NOMO-1 treated with DMSO at 0.1 percent for 48 hours (cell line): Measurements from ENCODE around the gene SGMS2.
"Not testable (repeated sequence)": the region's sequence is repeated elsewhere in the genome, so short reads cannot be mapped to it uniquely, and the experiment has no call there.

ENCODE experiments used
- DNase-seq: peaks from one replicate; lab custom pipeline; 2025; ENCODE audit not compliant: unreplicated experiment; lab: John Stamatoyannopoulos, UW

SGMS2 gene

GRCh38 chr4:107906458-107907100 lies 81.8 kb downstream of the SGMS2 start:
- DNase-seq, result no peak

GRCh38 chr4:107908377-107908776 lies 83.6 kb downstream of the SGMS2 start:
- no peak for DNase-seq

GRCh38 chr4:107913283-107913899 lies 88.7 kb downstream of the SGMS2 start:
- DNase-seq, result peak; percentile 78

- DNase-seq, result no peak
Observed at GRCh38 chr4:107915220-107915619, 90.5 kb downstream of the SGMS2 start.

- no peak for DNase-seq
Observed at GRCh38 chr4:107916623-107917022, 91.9 kb downstream of the SGMS2 start.

DNA sequence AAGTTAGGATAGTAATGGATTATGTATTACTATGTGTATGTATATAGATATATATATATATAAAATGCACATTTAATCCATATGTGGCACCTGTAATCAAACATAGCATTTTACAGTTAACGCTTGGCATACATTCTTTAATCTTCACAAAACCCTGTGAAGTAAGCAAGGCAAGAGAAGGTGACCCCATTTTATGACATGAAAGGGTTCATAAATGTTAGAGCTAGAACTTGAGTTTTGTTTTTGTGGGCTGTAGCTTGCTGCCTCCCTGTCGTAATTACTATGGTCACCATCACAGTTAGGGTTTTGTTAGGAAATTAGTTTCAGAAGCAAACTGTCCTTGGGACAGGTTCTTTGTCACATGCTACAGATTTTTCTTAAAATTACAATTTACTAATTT lies 92.8 kb downstream of the SGMS2 start:
- DNase-seq, result no peak

- no peak for DNase-seq
Observed at GRCh38 chr4:107922486-107923473, 98.0 kb downstream of the SGMS2 start.

GRCh38 chr4:107925713-107926112 lies 101.0 kb downstream of the SGMS2 start:
- not testable (repeated sequence) for DNase-seq

GRCh38 chr4:107926875-107927274 lies 102.1 kb downstream of the SGMS2 start:
- DNase-seq, result not testable (repeated sequence)

DNA sequence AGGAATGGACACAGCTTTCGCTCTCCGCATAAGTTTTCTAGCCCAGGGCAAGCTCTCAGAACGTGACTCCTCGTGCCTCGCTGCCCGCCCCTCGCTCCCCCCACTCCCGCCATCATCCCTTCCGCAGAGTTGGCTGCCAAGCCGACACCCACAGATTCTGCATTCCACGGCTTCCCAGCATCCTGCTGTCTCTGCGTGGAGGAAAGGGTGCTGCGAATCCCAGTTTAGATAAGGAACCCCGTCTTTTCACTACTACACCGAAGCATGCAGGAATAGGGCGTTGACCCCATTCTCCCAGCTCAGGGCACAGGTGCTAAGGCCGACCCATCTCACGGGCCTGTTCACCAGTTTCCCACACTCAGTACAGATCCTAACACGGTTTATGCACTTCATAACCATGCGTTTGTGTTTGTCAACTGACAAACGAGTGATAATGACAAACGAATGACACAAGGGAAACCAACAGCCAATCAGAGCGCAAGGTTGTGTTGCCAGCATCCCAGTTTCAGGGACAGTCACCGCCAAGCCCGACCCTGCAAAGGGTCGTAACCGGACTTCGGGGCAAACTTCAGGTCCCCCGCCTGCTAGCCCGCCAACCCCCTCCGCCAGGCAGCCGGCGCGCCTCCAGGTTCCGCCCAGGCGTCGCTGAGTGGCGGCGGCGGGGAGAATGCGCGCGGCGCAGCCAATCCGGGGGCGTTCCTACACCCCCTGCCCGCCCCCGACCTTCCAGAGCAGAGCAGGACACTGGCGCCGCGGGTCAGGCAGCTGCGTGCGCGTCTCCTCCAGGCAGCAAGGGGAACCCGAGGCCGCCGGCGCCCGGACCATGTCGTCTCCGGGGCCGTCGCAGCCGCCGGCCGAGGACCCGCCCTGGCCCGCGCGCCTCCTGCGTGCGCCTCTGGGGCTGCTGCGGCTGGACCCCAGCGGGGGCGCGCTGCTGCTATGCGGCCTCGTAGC lies 106.4 kb downstream of the SGMS2 start, which contains the start of gene CYP2U1:
Gene CYP2U1, plus strand, starts transcription at position 729 of the 954 bp plus-strand sequence. Its CDS starts 95 bp downstream, at position 824.
- DNase-seq, result peak; percentile 79

DNA sequence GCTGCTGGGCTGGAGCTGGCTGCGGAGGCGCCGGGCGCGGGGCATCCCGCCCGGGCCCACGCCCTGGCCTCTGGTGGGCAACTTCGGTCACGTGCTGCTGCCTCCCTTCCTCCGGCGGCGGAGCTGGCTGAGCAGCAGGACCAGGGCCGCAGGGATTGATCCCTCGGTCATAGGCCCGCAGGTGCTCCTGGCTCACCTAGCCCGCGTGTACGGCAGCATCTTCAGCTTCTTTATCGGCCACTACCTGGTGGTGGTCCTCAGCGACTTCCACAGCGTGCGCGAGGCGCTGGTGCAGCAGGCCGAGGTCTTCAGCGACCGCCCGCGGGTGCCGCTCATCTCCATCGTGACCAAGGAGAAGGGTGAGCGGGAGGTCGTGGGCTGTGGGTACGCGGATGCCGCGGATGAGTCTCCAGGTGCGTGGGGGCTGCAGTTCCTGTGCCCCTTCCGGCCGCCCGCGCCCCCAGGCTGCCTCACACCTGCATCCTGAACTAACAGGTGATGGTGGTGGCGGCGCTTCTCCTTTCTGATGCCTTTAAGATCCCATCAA lies 107.1 kb downstream of the SGMS2 start:
- DNase-seq, result no peak

- no peak for DNase-seq
Observed at GRCh38 chr4:107935246-107935645, 110.5 kb downstream of the SGMS2 start.

- peak; percentile 55 for DNase-seq
Observed at GRCh38 chr4:107937040-107937439, 112.3 kb downstream of the SGMS2 start.

DNA sequence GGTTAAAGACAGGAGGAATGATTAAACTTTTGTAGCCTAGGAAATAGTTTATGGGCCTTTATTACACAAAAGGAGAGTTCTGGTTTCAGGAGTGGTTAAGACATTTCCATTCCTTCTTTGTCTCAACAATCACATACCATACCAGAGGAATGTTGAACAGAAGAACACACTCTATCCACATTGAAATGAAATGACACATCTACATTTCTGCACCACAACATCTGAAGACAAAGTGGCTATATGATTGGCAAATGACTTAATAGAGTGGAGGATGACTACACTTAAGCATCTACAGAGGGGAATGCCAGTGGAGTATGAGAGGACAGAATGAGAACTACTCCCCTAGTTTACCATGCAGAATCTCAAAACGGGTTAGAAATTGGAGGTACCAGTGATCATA lies 114.6 kb downstream of the SGMS2 start:
- no peak for DNase-seq

DNA sequence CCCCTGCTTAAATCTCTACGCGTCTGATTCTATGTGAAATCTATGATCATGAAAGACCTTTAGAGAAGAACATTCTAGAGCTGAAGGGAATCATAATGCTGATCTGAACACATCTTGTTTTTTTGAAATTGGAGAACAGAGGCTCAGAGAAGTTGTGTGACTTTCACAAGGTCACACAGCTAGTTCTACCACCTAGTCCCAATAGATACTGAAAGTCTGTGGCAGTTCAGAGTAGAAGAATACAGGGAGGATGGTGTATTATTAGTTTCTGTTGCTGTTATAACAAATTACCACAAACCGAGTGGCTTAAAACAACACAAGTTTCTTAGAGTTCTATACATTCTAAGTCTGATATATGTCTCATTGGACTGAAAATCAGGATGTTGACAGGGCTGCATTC lies 121.1 kb downstream of the SGMS2 start:
- DNase-seq, result no peak

DNA sequence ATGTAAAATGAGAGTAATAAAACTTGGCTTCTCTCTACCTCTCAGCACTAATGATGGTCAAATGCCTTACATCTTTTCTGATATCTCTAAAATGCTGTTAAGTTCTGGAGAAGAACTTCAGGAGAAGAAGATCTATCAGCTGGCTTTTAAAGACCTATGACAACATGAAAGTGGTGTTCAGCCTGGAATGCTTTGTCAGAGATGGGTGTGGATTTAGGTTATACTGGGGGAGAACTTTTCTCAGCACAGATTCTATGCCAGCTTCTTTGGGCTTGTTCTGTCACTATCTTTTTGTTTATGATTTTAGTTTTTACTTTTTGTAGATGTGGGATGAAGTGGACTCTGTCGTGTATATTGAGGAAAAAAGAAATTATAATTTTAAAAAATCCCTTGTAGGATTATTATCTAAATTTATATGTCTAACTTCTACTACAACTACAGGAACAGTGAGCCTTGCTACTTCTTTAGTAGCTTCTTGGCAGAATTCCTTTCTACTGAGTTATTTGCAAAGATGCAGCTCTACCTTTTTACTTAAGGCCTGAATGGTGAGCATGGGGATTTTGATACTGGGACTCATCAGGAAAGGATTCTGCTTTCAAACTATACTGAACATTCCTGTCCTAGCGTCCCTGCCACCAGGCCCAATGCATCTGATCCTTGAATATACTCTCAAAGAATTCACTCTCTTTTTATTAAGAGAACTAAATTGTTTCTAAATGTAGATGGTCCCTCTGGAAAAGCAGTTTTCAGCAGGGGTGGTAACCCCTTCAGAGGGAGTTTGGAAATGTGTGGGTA lies 126.2 kb downstream of the SGMS2 start:
- no peak for DNase-seq

DNA sequence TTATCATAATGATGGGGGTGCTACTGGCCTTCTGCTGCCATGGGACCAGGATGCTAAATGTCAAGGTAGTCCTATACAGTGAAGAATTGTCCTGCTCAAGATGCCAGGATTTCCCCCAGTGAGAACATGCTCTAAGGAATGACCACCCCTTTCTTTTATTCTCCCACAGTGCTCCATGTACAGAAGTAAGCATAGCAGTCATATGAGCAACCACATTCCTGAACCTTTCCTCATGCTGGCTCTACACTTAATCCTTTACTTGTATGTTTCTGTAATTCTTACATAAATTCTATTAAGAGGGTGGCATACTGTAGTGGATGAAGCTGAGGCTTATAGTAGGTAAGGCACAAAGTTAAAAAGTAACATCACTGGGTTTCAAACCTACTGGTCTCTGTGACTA lies 126.8 kb downstream of the SGMS2 start:
- DNase-seq, result no peak

GRCh38 chr4:107956011-107956410 lies 131.3 kb downstream of the SGMS2 start:
- no peak for DNase-seq
